Ectodermal cell (in vitro differentiated cells): ENCODE results near the gene ZNF618.

ENCODE experiments used
- H3K27ac ChIP-seq: 2 replicates; pipeline ENCODE4 v1.7.0; 2013; ENCODE audit warnings: mild to moderate bottlenecking, low read depth, low read length; ENCODE audit not compliant: insufficient read depth, poor library complexity, severe bottlenecking
- H3K27me3 ChIP-seq: 2 replicates; pipeline ENCODE4 v1.7.0; 2013; ENCODE audit warnings: mild to moderate bottlenecking, low read length; ENCODE audit not compliant: insufficient read depth, control insufficient read depth, poor library complexity, severe bottlenecking
- H3K36me3 ChIP-seq: one replicate; pipeline ENCODE4 v1.7.0; 2013; ENCODE audit warnings: low read length; ENCODE audit not compliant: control insufficient read depth, insufficient read depth
- H3K4me1 ChIP-seq: one replicate; pipeline ENCODE4 v1.7.0; 2013; ENCODE audit warnings: low read length; ENCODE audit not compliant: control insufficient read depth, insufficient read depth
- H3K4me3 ChIP-seq: 2 replicates; pipeline ENCODE4 v1.7.0; 2013; ENCODE audit warnings: low read depth, low read length, control low read depth; ENCODE audit not compliant: insufficient read depth
- H3K9me3 ChIP-seq: 2 replicates; pipeline ENCODE4 v1.7.0; 2013; ENCODE audit warnings: mild to moderate bottlenecking, low read length, moderate library complexity; ENCODE audit not compliant: control insufficient read depth
- WGBS, 2 experiments: methylation state at CpG; one replicate each; pipeline ENCODE4 v1.1.7; 2013; ENCODE audit warnings: missing lambda C conversion rate in 2 of 2; 5-methylcytosine and 5-hydroxymethylcytosine counted together

Gene ZNF618

DNA sequence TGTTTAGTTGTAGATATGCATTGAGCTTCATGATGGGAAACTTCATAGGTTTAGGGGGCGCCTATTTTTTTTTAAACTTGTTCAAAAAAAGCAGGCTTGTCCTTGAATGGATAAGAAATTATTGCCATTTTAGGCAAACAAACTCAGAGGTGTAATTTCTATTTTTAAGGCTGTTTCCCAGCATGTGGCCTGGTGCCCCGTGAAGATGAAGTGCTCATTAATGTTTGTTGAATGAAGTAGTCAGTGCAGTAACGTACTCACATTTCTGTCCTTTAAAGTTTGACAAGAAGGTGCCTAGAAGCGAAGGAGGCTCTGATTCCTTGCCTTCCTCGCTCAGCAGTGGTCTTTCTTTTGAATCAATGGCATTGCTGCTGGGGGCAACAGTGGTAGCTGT is 54.3 kb downstream of the ZNF618 start:
- 47 to 55% methylated on average over 5 of the region's 5 CpGs for WGBS, 2 experiments
- peaks cover 2% of the 10 kb centered on the region for H3K9me3 ChIP-seq
- H3K27me3 ChIP-seq = no peaks in the 10 kb centered on the region
- peaks cover 2% of the 10 kb centered on the region for H3K36me3 ChIP-seq
- H3K4me1 ChIP-seq = peaks cover 22% of the 10 kb centered on the region
- H3K27ac ChIP-seq = no peak overlapping the region
- no peak overlapping the region for H3K4me3 ChIP-seq

DNA sequence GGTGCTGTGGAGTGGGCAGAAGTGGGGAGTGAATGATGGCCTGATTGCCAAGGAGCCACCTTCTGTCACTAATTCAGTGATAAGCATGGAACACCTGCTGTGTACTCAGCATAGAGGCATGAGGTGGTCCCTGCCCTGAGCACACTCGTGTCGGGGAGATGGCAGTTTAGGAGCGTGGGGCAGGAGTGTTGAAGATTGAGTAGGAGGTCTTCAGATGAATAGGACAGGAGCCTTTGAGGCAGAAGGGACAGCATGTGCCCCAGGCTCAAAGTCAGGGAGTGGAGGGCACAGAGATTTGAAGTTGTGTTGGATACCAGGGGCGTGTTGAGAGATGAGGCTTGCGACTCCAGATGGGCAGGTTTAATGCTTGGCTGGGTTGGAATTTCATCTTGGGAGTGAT is 55.0 kb downstream of the ZNF618 start:
- Histone ChIP-seq H3K27me3 (no peaks in the 10 kb centered on the region), H3K4me3 (no peak overlapping the region), H3K9me3 (peaks cover 2% of the 10 kb centered on the region), H3K36me3 (peaks cover 2% of the 10 kb centered on the region), H3K4me1 (peaks cover 22% of the 10 kb centered on the region), H3K27ac (no peak overlapping the region)
- 88 to 90% methylated on average over 5 of the region's 5 CpGs for WGBS, 2 experiments

DNA sequence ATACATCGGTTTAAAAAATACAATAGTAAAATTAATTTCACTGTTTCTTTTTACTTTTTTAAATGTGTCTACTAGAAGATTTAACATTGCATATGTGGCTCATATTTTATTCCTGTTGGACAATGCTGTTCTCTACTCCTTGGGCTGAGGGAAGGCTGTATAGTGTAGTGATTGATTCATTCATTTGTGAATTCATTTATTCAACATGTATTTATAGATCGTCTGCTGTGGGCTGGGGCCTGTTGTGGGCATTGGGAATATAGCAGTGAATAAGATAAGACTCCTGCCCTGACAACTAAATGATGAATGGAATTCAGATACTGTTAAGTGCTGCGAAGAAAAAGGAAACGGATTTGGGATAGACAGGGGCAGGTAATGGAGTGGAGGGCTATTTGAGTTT is 55.7 kb downstream of the ZNF618 start:
- Histone ChIP-seq H3K27me3 (no peaks in the 10 kb centered on the region), H3K36me3 (peaks cover under 1% of the 10 kb centered on the region), H3K4me1 (peaks cover 22% of the 10 kb centered on the region), H3K4me3 (no peak overlapping the region), H3K27ac (no peak overlapping the region), H3K9me3 (peaks cover 2% of the 10 kb centered on the region)
- 93% methylated on average over 3 of the region's 4 CpGs for WGBS, 2 experiments

DNA sequence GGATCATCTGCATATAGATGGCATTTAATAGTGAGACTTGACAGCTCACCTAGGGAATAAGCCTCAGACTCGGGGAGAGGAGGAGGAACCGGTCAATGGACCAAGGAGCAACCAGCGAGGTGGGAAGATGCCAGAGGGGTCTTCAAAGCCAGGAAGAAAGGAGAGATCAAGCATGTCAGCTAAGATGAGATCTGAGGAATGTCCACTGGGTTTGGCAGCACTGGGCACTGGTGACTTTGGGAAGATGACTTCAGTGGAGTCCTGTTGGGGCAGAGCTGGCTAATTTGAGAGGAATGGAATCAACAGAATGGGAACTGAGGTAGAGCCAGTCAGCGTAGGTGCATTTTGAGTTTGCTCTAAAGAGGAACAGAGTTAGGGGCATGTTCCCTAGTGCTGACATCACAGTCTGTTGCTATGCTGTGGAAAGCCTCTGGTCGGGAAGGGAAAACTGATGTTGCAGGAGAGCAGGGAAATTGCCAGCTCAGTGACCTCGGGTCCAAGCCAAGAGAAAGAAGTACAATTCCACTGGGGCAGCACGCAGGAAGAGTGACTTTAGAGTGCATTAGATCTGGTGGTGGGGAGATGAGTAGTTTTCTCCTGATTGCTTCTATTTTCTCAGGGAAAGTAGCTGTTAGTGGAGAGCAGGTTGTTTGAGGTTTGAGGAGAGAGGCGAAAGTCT is 56.9 kb downstream of the ZNF618 start:
- H3K27me3 ChIP-seq = no peaks in the 10 kb centered on the region
- H3K4me1 ChIP-seq = peaks cover 22% of the 10 kb centered on the region
- no peaks in the 10 kb centered on the region for H3K9me3 ChIP-seq
- 94 to 95% methylated on average over 8 of the region's 8 CpGs for WGBS, 2 experiments
- H3K36me3 ChIP-seq = no peaks in the 10 kb centered on the region
- H3K4me3 ChIP-seq = no peak overlapping the region
- no peak overlapping the region for H3K27ac ChIP-seq

DNA sequence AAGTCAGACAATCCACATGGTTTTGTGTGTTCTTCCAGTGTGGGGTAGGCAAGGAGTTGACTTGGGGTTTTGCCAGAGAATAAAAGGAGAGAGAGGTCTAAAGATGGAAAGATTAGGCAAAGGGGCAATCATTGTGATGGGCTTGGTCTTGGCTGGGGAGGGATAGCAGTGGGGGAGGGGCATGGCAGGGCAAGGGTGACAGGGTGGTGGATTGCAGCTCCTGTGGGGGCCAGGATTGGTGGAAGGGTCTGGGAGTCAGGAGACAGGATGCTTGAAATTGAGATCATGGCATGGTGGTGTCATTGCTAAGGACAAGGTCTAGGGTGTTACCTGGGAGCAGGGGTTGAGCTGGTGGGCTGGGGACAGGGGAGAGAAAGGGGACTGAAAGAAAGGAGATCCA is 57.6 kb downstream of the ZNF618 start:
- Histone ChIP-seq H3K9me3 (no peaks in the 10 kb centered on the region), H3K27me3 (no peaks in the 10 kb centered on the region), H3K4me3 (no peak overlapping the region), H3K36me3 (no peaks in the 10 kb centered on the region), H3K4me1 (peaks cover 22% of the 10 kb centered on the region), H3K27ac (no peak overlapping the region)

DNA sequence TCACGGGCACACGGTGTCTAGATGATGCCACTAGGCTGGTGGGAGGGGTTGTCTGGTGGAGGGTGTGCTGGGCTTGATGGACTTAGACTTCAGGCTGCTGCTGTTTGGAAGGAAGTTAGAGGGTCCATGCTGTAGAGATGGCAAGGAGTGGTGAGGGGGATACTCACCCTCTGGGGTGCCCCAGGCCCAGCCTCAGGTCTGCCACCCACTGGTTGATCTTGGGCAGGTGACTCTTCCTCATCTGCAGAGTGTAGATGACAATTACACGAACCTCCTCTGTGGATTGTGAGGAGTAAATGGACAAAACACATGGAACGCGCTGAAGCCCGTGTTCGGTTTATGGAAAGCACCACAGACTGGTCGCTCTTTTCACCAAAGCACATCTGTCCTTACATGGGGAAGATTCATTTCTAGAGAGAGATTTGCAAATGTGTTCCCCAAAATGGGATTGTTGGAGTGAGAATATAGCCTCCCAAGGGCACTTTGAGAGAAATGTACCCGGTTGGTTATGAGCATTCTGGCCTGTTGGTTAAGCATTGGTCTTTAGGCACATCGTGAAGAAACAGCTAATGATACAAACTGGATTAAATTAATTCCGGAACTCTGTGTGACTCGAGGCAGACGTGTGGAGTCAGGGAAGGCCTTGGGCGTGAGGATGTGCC is 58.2 kb downstream of the ZNF618 start:
- WGBS, 2 experiments = 91 to 94% methylated on average over 14 of the region's 14 CpGs
- Histone ChIP-seq H3K27ac (no peak overlapping the region), H3K9me3 (no peaks in the 10 kb centered on the region)

DNA sequence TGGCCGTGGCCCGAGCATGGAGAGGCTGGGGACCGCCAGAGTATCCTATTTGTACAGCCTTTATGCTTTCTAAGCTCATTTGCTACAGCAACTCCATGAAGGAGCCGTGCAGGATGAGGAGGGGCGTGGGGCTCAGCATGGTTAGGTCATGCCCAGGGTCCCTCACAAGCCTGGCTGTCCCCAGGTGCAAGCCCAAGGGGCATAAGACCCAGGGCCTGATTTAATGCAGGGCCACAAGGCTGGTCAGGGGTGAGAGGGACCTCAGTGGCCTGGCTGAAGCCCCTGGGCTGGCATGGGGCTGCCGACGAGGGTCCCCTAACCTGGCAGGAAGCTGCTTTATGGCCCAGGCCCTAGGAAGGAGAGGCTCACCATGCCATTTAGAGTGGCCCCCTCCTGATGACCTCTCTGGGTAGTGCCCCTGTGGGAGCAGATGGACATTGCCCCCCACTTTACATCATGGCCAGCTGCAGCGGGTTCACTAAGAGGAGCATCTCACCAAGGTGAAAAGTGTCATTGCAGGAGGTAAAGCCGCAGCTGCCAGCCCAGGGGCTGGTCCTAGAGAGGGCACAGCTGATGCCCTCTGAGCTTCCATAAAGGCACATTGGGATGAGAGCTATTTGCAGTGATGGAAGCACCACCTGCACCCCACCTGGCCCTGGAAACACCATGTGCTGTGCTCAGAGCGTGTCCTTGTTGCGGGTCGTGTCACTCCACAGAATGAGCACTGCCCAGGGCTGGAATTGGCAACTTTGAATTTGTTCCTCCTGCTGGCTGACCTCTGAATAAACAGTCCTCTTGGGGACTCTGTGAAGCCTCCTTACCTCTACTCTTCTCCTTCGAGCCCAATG is 58.9 kb downstream of the ZNF618 start:
- H3K27ac ChIP-seq = no peak overlapping the region

More for the DNA sequence above, 58.2 kb downstream of the ZNF618 start:
- no peaks in the 10 kb centered on the region for H3K27me3 ChIP-seq
- no peaks in the 10 kb centered on the region for H3K36me3 ChIP-seq
- no peak overlapping the region for H3K4me3 ChIP-seq
- peaks cover 22% of the 10 kb centered on the region for H3K4me1 ChIP-seq

DNA sequence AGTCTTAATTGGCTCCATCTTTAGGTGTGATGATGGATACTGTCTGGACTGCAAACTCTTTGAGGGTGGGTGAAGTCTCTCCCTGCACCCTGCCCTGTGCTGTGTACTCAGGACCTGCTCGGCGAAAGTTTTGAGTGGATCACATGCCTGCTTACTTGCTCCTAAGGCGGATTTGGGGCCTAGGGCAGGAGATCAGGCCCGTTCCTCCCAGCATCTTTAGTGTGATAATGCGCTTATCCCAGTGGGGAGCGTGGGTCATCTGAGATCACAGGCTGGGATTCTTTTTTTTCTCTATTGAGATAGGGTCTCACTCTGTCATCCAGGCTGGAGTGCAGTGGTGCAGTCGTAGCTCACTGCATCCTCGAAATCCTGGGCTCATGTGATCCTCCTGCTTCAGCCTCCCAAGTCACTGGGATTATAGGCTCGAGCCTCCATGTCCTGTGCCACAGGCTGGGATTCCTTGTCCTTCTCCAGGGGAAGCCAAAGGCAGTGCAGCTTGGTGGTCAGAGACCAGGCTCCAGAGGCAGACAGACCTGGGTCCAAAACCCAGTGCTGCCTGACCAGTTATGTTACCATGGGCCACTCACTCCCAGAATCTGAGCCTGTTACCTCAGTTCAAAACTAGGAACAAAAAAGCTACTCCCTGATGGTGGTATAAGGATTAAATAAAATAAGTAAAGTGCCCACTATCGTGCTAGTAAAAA is 59.7 kb downstream of the ZNF618 start:
- no peak overlapping the region for H3K27ac ChIP-seq
- H3K27me3 ChIP-seq = no peaks in the 10 kb centered on the region
- H3K4me3 ChIP-seq = no peak overlapping the region
- H3K4me1 ChIP-seq = peaks cover 12% of the 10 kb centered on the region
- no peaks in the 10 kb centered on the region for H3K9me3 ChIP-seq
- whole genome bisulfite sequencing, 2 experiments = 80 to 84% methylated on average over 10 of the region's 10 CpGs
- H3K36me3 ChIP-seq = no peaks in the 10 kb centered on the region

More for the DNA sequence above, 58.9 kb downstream of the ZNF618 start:
- Histone ChIP-seq H3K9me3 (no peaks in the 10 kb centered on the region), H3K4me1 (peaks cover 19% of the 10 kb centered on the region), H3K4me3 (no peak overlapping the region), H3K36me3 (no peaks in the 10 kb centered on the region), H3K27me3 (no peaks in the 10 kb centered on the region)
- WGBS, 2 experiments = 94% methylated on average over 13 of the region's 13 CpGs

DNA sequence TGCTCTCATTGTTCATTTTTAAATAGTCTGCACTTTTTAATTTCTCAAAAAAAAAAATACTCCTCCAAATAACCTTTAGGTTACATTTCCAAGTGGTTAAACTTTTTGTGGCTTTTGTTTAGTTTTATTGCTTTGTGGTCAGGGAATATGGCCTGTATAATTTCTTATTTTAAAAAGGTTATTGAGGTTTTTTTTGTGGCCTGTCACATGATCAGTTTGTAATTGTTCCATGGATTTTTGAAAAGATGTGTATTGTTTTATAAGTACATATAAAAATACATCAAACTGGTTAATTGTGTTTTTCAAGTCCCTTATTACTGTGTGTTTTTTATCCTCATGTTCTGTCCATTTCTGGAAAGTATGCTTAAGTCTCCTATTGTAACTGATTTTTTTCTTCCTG is 64.0 kb downstream of the ZNF618 start:
- no peak overlapping the region for H3K27ac ChIP-seq
- H3K36me3 ChIP-seq = no peaks in the 10 kb centered on the region
- no peaks in the 10 kb centered on the region for H3K27me3 ChIP-seq
- H3K4me3 ChIP-seq = no peak overlapping the region
- peaks cover 2% of the 10 kb centered on the region for H3K4me1 ChIP-seq
- H3K9me3 ChIP-seq = no peaks in the 10 kb centered on the region

DNA sequence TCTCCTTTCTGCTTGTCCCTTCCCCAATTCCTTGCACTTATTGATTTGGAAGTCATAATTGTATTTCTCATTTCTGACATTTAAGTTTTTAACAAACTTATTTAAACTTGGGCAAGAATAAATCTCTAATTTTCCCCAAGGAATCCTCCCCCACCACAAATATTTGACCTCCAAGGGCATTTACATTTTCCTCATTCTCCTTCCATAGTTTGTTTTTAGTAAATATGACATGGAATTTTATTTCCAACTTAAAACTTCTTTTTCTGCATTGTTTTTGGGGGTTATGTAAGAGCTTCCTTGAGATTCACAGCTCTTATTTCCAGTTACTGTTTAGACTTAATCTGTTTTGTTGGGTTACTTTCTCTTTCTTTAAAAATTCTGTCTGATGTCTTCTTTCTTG is 64.9 kb downstream of the ZNF618 start:
- H3K9me3 ChIP-seq = no peaks in the 10 kb centered on the region
- peaks cover 4% of the 10 kb centered on the region for H3K4me1 ChIP-seq
- H3K27me3 ChIP-seq = no peaks in the 10 kb centered on the region
- H3K27ac ChIP-seq = no peak overlapping the region
- H3K4me3 ChIP-seq = no peak overlapping the region
- no peaks in the 10 kb centered on the region for H3K36me3 ChIP-seq
